Activated naive CD4-positive, alpha-beta T cell treated with anti-CD3 and anti-CD28 coated beads for 36 hours (primary cell): Measurements from ENCODE around the gene PRDM13. TPM values are rescaled to one million over a fixed set of nuclear protein-coding genes. Genes with fewer than 3 reads are reported as not detected.
"Not testable (repeated sequence)": the region's sequence is repeated elsewhere in the genome, so short reads cannot be mapped to it uniquely, and the experiment has no call there.

ENCODE experiments used
- CTCF ChIA-PET: fragments of 350-600 bp; sonication (Branson Sonifier 250); formaldehyde crosslinking; loops from one replicate; lab custom pipeline; 2021; ENCODE audit warnings: antibody characterized with exemption; lab: Charles Lee
- DNase-seq: peaks from one replicate; pipeline ENCODE4 v3.0.0-alpha.2; 2020
- H3K27ac Mint-ChIP-seq: one replicate; pipeline ENCODE4 v1.8.0; 2021; ENCODE audit warnings: mild to moderate bottlenecking, mixed read lengths
- H3K27me3 Mint-ChIP-seq: one replicate; pipeline ENCODE4 v1.8.0; 2021; ENCODE audit warnings: low read depth, mixed read lengths
- H3K36me3 Mint-ChIP-seq: one replicate; pipeline ENCODE4 v1.8.0; 2021; ENCODE audit warnings: low read depth, mixed read lengths
- H3K4me1 Mint-ChIP-seq: one replicate; pipeline ENCODE4 v1.8.0; 2021; ENCODE audit warnings: low read depth, mixed read lengths
- H3K4me3 Mint-ChIP-seq: one replicate; pipeline ENCODE4 v1.8.0; 2021; ENCODE audit warnings: mild to moderate bottlenecking, moderate library complexity, mixed read lengths
- H3K9me3 Mint-ChIP-seq: one replicate; pipeline ENCODE4 v1.8.0; 2021; ENCODE audit warnings: mixed read lengths
- intact Hi-C: fragments of 100-400 bp; cut with micrococcal nuclease; formaldehyde crosslinking; loops from one replicate; pipeline ENCODE4 v1.15.1; 2023
- total RNA-seq, 2 experiments: library from RNA; stranded (reverse); gene quantifications; one replicate each; pipeline ENCODE4 v1.2.3, GENCODE V29; 2021

The PRDM13 gene
- total RNA-seq, 2 experiments from 2014 or later, result not detected

GRCh38 chr6:99613705-99614429 lies 7.2 kb downstream of the PRDM13 start:
- peaks cover 1% of the 10 kb centered on the region for H3K9me3 Mint-ChIP-seq
- peak overlapping the region; percentile 41 for H3K4me3 Mint-ChIP-seq
- no peak overlapping the region for H3K27ac Mint-ChIP-seq
- H3K27me3 Mint-ChIP-seq, result peaks cover 69% of the 10 kb centered on the region
- CTCF ChIA-PET, result interaction anchor here (1.0 kb wide), 1 partner anchor 23 kb away, joined by 4 read pairs; no protein-coding TSS in a partner anchor
- intact Hi-C loops, result loop anchor here (1.0 to 5.0 kb wide), 3 partner anchors 9 to 282 kb away; no protein-coding TSS in a partner anchor
- DNase-seq, result no peak
- H3K4me1 Mint-ChIP-seq, result peaks cover 28% of the 10 kb centered on the region
- H3K36me3 Mint-ChIP-seq, result peaks cover 1% of the 10 kb centered on the region

- Mint-ChIP-seq H3K4me1 (peaks cover 27% of the 10 kb centered on the region), H3K27me3 (peaks cover 67% of the 10 kb centered on the region), H3K9me3 (peaks cover 1% of the 10 kb centered on the region), H3K4me3 (peak overlapping the region; percentile 41), H3K27ac (no peak overlapping the region), H3K36me3 (peaks cover 1% of the 10 kb centered on the region)
- intact Hi-C loops, result loop anchor here (1.0 to 5.0 kb wide), 2 partner anchors 9 to 282 kb away; no protein-coding TSS in a partner anchor
- CTCF ChIA-PET, result interaction anchor here (1.0 kb wide), 1 partner anchor 24 kb away, joined by 4 read pairs; no protein-coding TSS in a partner anchor
- DNase-seq, result no peak
Observed at GRCh38 chr6:99614430-99615186, 8.0 kb downstream of the PRDM13 start.

- Mint-ChIP-seq H3K4me3 (no peak overlapping the region), H3K4me1 (peaks cover 8% of the 10 kb centered on the region), H3K27ac (no peak overlapping the region), H3K36me3 (peaks cover 1% of the 10 kb centered on the region), H3K9me3 (no peaks in the 10 kb centered on the region), H3K27me3 (peaks cover 66% of the 10 kb centered on the region)
- intact Hi-C loops, result no loop called here
- CTCF ChIA-PET, result interaction anchor here (1.0 to 1.1 kb wide), 2 partner anchors 17 to 29 kb away, joined by 3 to 9 read pairs; no protein-coding TSS in a partner anchor
- DNase-seq, result no peak
Observed at GRCh38 chr6:99617131-99617530, 10.5 kb downstream of the PRDM13 start.

DNA sequence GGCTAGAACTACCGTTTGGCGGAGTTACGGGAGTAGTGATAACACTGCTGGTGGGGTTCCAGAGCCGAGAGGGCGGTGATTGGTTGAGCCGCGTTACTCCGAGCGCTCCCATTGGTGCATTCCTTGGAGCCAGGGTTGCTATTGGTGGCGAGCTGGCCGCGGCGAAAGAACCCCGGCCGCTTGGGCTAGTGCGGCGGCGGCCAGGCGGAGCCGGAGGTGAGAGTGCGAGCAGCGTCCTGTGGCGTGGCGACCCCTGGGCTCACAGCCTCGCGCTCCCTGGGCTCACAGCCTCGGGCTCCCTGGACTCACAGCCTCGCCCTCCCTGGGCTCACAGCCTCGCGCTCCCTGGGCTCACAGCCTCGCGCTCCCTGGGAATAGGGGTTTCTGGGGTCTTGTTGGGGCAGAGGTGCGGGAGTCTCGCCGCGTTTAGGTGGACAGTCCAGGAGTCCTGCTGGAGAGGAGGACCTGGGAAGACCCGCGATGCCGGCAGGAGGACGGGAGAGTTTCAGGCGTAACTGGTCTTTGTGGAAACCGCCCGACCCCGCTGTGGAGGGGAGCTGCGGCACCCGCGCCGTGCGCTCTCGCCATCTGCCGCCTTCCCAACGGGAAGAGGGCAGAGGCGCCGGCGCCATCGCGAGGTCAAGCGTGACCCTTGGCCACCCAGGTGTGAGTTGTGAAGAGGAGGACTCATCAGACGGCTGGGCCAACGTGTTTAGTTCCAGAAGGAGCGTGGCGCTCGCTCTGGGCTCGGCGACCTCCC lies 12.2 kb downstream of the PRDM13 start:
- Mint-ChIP-seq H3K36me3 (peaks cover 1% of the 10 kb centered on the region), H3K4me3 (no peak overlapping the region), H3K4me1 (peaks cover 8% of the 10 kb centered on the region), H3K9me3 (no peaks in the 10 kb centered on the region), H3K27me3 (peaks cover 70% of the 10 kb centered on the region), H3K27ac (no peak overlapping the region)
- CTCF ChIA-PET, result interaction anchor here (1.1 kb wide), 1 partner anchor 30 kb away, joined by 3 read pairs; no protein-coding TSS in a partner anchor
- no peak for DNase-seq
- intact Hi-C loops, result no loop called here

DNA sequence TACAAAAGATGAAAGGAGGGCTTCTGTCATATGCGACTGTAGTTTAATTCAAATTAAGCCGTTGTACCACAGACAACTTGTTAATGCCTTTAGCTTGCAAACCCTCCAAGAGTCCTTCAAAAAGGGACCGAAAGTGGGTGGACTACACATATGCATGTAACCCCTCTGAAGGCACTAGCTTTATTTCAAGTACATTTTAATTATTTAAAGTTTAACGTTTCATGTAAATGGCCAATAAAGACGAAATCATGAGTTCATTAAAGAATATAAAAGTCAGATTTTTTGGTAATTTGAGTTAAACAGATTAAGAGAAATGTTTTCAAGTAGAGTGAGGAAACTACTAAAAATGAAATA lies 12.8 kb downstream of the PRDM13 start:
- Mint-ChIP-seq H3K4me1 (peaks cover 7% of the 10 kb centered on the region), H3K9me3 (no peaks in the 10 kb centered on the region), H3K27ac (no peak overlapping the region), H3K36me3 (peaks cover 1% of the 10 kb centered on the region), H3K27me3 (peaks cover 74% of the 10 kb centered on the region), H3K4me3 (no peak overlapping the region)
- DNase-seq, result no peak
- intact Hi-C loops, result no loop called here
- CTCF ChIA-PET, result no interaction called here

- H3K9me3 Mint-ChIP-seq, H3K4me3 Mint-ChIP-seq, CTCF ChIA-PET, intact Hi-C loops, H3K4me1 Mint-ChIP-seq, H3K36me3 Mint-ChIP-seq, H3K27ac Mint-ChIP-seq, DNase-seq: not testable (repeated sequence)
- H3K27me3 Mint-ChIP-seq, result peaks cover 72% of the 10 kb centered on the region
Observed at GRCh38 chr6:99622044-99622443, 15.4 kb downstream of the PRDM13 start.

- H3K27me3 Mint-ChIP-seq, result peaks cover 39% of the 10 kb centered on the region
- intact Hi-C loops, result no loop called here
- CTCF ChIA-PET, result no interaction called here
- no peak for DNase-seq
- no peak overlapping the region for H3K4me3 Mint-ChIP-seq
- H3K9me3 Mint-ChIP-seq, result peaks cover 9% of the 10 kb centered on the region
- no peaks in the 10 kb centered on the region for H3K4me1 Mint-ChIP-seq
- H3K36me3 Mint-ChIP-seq, result no peaks in the 10 kb centered on the region
- no peak overlapping the region for H3K27ac Mint-ChIP-seq
Observed at GRCh38 chr6:99629293-99629692, 22.7 kb downstream of the PRDM13 start.

DNA sequence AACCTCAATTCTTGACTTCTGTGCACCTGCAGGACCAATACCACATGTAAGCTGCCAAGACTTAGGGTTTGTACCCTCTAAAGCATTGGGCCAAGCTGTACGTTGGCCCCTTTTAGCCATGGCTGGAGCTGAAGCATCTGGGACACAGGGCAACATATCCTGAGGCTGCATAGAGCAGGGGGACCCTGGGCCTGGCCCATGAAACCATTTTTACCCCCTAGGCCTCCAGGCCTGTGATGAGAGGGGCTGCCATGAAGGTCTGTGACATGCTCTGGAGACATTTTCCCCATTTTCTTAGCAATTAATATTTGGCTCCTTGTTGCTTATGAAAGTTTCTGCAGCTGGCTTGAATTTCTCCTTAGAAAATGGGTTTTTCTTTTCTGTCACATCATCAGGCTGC lies 31.0 kb downstream of the PRDM13 start:
- intact Hi-C loops, result no loop called here
- Mint-ChIP-seq H3K4me3 (no peak overlapping the region), H3K36me3 (peaks cover 4% of the 10 kb centered on the region), H3K9me3 (peaks cover 13% of the 10 kb centered on the region), H3K27me3 (peaks cover 33% of the 10 kb centered on the region), H3K27ac (no peak overlapping the region), H3K4me1 (no peaks in the 10 kb centered on the region)
- CTCF ChIA-PET, result no interaction called here
- DNase-seq, result no peak

DNA sequence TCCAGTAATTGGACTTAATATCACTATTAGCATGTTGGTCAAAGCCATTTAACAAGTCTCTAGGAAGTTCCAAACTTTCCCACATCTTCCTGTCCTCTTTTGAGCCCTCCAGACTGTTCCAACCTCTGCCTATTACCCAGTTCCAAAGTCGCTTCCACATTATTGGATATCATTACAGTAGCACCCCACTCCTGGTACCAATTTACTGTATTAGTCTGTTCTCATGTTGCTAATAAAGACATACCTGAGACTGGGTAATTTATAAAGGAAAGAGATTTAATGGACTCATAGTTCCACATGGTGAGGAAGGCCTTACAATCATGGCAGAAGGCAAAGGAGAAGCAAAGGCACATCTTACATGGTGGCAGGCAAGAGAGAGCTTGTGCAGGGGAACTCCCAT lies 31.7 kb downstream of the PRDM13 start:
- CTCF ChIA-PET, DNase-seq, H3K4me1 Mint-ChIP-seq, H3K4me3 Mint-ChIP-seq, H3K27ac Mint-ChIP-seq, H3K36me3 Mint-ChIP-seq, intact Hi-C loops: not testable (repeated sequence)
- H3K27me3 Mint-ChIP-seq, result peaks cover 29% of the 10 kb centered on the region
- H3K9me3 Mint-ChIP-seq, result peaks cover 13% of the 10 kb centered on the region

- Mint-ChIP-seq H3K27ac (no peak overlapping the region), H3K4me1 (no peaks in the 10 kb centered on the region), H3K9me3 (peaks cover 13% of the 10 kb centered on the region), H3K27me3 (peaks cover 38% of the 10 kb centered on the region), H3K4me3 (no peak overlapping the region), H3K36me3 (peaks cover 4% of the 10 kb centered on the region)
- DNase-seq, result no peak
- intact Hi-C loops, result no loop called here
- CTCF ChIA-PET, result no interaction called here
Observed at GRCh38 chr6:99641270-99641669, 34.6 kb downstream of the PRDM13 start.

DNA sequence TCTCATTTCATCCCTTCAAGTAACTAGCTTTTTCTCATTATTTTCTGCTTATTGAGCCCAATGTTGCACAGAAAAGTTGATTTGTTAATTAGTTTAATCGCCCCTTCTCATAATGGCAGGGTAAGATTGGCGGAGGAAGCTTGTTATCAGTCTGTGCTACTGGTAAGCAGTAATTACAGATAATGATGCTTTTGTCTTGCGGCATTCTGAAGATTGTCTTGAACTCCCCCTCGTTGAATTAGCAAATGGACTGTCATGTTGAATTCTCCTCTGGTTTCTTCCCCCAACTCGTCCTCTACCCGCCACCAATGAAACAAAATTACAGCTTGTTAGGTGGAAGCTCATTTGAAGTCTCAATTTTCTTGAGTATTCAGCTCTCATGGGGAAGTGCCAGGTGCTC lies 39.4 kb downstream of the PRDM13 start:
- intact Hi-C loops, result no loop called here
- Mint-ChIP-seq H3K4me3 (no peak overlapping the region), H3K27ac (no peak overlapping the region), H3K9me3 (no peaks in the 10 kb centered on the region), H3K4me1 (no peaks in the 10 kb centered on the region), H3K36me3 (no peaks in the 10 kb centered on the region), H3K27me3 (peaks cover 30% of the 10 kb centered on the region)
- CTCF ChIA-PET, result no interaction called here
- DNase-seq, result no peak

DNA sequence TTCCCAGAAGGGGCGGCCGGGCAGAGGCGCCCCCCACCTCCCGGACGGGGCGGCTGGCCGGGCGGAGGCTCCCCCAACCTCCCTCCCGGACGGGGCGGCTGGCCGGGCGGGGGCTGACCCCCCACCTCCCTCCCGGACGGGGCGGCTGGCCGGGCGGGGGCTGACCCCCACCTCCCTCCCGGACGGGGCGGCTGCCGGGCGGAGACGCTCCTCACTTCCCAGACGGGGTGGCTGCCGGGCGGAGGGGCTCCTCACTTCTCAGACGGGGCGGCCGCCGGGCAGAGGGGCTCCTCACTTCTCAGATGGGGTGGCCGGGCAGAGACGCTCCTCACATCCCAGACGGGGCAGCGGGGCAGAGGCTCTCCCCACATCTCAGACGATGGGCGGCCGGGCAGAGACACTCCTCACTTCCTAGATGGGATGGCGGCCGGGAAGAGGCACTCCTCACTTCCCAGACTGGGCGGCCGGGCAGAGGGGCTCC lies 43.5 kb downstream of the PRDM13 start:
- peaks cover 24% of the 10 kb centered on the region for H3K27me3 Mint-ChIP-seq
- DNase-seq, H3K9me3 Mint-ChIP-seq, H3K36me3 Mint-ChIP-seq, CTCF ChIA-PET, H3K4me1 Mint-ChIP-seq, intact Hi-C loops, H3K4me3 Mint-ChIP-seq, H3K27ac Mint-ChIP-seq: not testable (repeated sequence)
